GM13977 (cell line): ENCODE data around the gene AQP6.

ENCODE experiments used
- DNase-seq: peaks from one replicate; pipeline ENCODE4 v3.0.0; 2012; ENCODE audit warnings: low spot score
- in situ Hi-C: fragments of 300-500 bp; cut with MboI; formaldehyde crosslinking; loops from one replicate; pipeline ENCODE4 v1.12.0; 2022; ENCODE audit warnings: low sequenced_read_pairs, low pct_unique_long_range_greater_than_20kb, mixed read lengths, inconsistent platforms; ENCODE audit not compliant: unreplicated experiment
- TF ChIP-seq, protein P1 (sequence below): IDR thresholded peaks from 2 replicates; pipeline ENCODE4 v1.5.1; 2012; ENCODE audit warnings: mild to moderate bottlenecking, control low read depth; ENCODE audit not compliant: insufficient read depth; ENCODE audit errors: extremely low read depth, missing control alignments

AQP6 gene

DNA sequence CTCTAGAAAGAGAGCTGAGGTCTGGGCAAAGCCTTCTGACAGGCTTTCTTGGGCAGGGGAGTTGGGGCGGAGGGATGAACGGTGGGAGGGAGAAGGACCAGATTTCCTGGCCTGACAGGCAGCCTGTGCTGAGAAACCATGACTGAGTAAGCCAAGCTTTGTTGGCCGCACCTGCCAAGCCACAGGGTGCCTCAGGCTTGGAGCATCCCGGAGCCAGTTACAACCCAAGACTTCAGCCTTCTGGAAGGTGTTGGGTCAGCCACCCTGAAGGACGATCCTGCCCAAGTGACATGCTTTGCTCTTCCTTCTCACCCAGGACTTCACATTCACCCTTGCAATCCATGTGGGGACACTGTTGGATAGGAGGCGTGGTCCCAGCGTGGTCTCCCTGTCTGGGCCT lies 43.2 kb upstream of the AQP6 start:
- in situ Hi-C loops, result no loop called here
- TF ChIP-seq, protein P1, sequence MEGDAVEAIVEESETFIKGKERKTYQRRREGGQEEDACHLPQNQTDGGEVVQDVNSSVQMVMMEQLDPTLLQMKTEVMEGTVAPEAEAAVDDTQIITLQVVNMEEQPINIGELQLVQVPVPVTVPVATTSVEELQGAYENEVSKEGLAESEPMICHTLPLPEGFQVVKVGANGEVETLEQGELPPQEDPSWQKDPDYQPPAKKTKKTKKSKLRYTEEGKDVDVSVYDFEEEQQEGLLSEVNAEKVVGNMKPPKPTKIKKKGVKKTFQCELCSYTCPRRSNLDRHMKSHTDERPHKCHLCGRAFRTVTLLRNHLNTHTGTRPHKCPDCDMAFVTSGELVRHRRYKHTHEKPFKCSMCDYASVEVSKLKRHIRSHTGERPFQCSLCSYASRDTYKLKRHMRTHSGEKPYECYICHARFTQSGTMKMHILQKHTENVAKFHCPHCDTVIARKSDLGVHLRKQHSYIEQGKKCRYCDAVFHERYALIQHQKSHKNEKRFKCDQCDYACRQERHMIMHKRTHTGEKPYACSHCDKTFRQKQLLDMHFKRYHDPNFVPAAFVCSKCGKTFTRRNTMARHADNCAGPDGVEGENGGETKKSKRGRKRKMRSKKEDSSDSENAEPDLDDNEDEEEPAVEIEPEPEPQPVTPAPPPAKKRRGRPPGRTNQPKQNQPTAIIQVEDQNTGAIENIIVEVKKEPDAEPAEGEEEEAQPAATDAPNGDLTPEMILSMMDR, result no peak
- no peak for DNase-seq

DNA sequence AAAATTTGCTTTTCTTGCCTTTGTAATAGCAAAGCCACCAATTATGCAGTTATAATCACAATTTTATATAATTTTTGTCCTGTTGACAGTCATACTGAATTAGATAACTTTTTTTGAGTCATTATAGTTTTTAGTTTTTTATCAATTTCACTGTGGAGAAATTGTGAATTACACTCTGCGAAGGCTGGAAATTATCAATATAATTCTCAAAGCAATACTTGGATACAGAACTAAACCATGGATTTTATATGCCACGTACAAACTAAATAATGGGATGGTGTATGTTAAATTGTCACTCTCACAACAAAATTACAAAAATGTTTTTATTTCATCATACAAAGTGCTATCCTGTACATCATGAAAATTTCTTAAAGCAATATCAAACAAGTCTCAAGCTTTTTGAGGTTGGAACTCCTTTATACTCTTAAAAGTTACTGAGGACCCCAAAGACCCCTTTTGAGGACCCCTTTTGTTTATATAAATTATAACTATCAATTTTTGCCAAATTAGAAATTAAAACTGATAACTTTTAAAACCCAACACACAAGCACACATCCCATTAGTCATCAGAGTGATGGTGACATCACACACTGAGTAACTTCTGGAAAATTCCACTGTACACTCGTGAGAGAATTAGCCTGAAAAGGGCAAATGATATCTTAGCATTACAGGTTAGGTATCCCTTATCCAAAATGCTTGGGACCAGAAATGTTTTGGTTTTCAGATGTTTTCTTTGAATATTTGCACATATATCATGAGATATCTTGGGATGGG lies 42.0 kb upstream of the AQP6 start:
- no peak for DNase-seq
- TF ChIP-seq, protein P1, result no peak
- in situ Hi-C loops, result no loop called here

GRCh38 chr12:49932023-49932422 lies 40.7 kb upstream of the AQP6 start:
- in situ Hi-C loops, result no loop called here
- TF ChIP-seq, protein P1, result no peak
- DNase-seq, result no peak

DNA sequence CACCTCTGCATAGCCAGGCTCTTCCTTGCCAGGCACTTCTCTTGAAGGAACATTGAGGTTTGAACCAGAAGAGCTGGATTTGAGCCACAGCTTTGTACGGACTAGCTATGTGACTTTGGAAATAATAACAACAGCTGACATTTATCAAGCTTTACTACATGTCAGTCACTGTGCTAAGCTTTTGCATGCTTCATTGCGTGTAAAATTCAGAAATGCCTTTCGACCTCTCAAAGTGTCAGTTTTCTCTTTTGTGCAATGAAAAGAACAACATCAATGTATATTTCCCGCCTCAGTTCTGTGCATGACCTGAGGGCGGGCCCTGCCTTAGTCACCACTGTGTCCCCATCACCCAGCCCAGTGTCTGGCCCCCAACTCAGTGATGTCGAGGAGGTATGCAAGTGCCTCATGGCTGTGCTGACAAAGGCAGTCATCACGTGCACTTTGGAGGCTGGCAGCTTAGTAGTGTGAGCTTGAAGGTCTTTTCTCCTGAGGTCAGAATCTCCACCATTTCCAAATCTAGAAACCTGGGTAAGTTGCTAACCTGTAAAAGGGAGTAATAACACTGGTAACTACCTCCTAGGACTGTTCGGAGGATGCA lies 40.1 kb upstream of the AQP6 start:
- DNase-seq, result no peak
- TF ChIP-seq, protein P1, result no peak
- in situ Hi-C loops, result no loop called here

- in situ Hi-C loops, result no loop called here
- no peak for DNase-seq
These were observed 39.0 kb upstream of the AQP6 start for GRCh38 chr12:49933796-49934195.

DNA sequence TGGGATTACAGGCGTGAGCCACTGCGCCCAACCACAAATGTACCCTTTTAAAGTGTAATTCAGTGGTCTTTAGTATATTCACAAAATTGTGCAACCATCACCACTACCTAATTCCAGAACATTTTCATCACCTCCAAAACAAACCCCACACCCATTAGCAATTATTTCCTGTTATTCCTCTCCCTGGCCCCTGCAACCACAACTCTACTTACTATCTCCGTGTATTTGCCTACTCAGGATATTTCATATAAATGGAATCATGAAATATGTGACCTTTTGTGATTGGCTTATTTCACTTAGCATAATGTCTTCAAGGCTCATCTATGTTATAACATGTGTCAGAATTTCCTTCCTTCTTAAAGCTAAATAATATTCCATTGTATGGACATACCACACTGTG lies 38.2 kb upstream of the AQP6 start:
- TF ChIP-seq, protein P1, result no peak
- DNase-seq, result no peak
- in situ Hi-C loops, result no loop called here

More at GRCh38 chr12:49933796-49934195, 39.0 kb upstream of the AQP6 start:
- TF ChIP-seq, protein P1, result no peak
